Esophagus muscularis mucosa (tissue), 4 donors: Measurements from ENCODE around the gene DDA1.

Experiments used
- CTCF ChIP-seq, 3 experiments: fragments of 200-600 bp in 2 of 3; fragments of 450-650 bp in 1 of 3; sonication (generic) in 2 of 3; IDR thresholded peaks; one replicate each; pipeline ENCODE4 v1.5.1; 2017 to 2019; ENCODE audit warnings: antibody characterized with exemption in 3 of 3, mild to moderate bottlenecking in 2 of 3, moderate library complexity in 1 of 3
- EP300 ChIP-seq: sonication (generic); formaldehyde crosslinking; IDR thresholded peaks from one replicate; pipeline ENCODE4 v1.6.1; 2017; ENCODE audit warnings: antibody characterized with exemption
- POLR2A ChIP-seq: fragments of 450-650 bp; IDR thresholded peaks from one replicate; pipeline ENCODE4 v1.6.1; 2017; ENCODE audit warnings: antibody characterized with exemption, moderate library complexity, mild to moderate bottlenecking, low read depth

GRCh38 chr19:17283504-17283996, 25.8 kb upstream of the DDA1 start:
- TF ChIP-seq CTCF (IDR thresholded peaks at IDR 0.05) (no peak), POLR2A (no peak), EP300 (no peak)
